Mucosa of rectum (tissue), 2 donors: ENCODE results near the gene TRPM5.

Source experiments
- H3K27ac ChIP-seq, 2 donors: one replicate each; pipeline ENCODE4 v1.7.0; 2013; ENCODE audit warnings: inconsistent platforms in 2 of 2, low read depth in 2 of 2, low read length in 2 of 2
- H3K27me3 ChIP-seq, 2 donors: one replicate each; pipeline ENCODE4 v1.7.0; 2013; ENCODE audit warnings: low read length in 2 of 2; ENCODE audit not compliant: control insufficient read depth in 2 of 2, insufficient read depth in 2 of 2
- H3K36me3 ChIP-seq, 2 donors: one replicate each; pipeline ENCODE4 v1.7.0; 2013; ENCODE audit warnings: low read length in 2 of 2; ENCODE audit not compliant: control insufficient read depth in 2 of 2, insufficient read depth in 2 of 2
- H3K4me1 ChIP-seq, 2 donors: one replicate each; pipeline ENCODE4 v1.7.0; 2013; ENCODE audit warnings: low read length in 2 of 2, mild to moderate bottlenecking in 1 of 2; ENCODE audit not compliant: control insufficient read depth in 2 of 2, insufficient read depth in 2 of 2
- H3K4me3 ChIP-seq, 2 donors: one replicate each; pipeline ENCODE4 v1.7.0; 2013; ENCODE audit warnings: low read length in 2 of 2
- H3K9ac ChIP-seq, 2 donors: one replicate each; pipeline ENCODE4 v1.7.0; 2013; ENCODE audit warnings: low read length in 2 of 2, low read depth in 1 of 2, mild to moderate bottlenecking in 1 of 2
- H3K9me3 ChIP-seq, 2 donors: one replicate each; pipeline ENCODE4 v1.7.0; 2013; ENCODE audit warnings: low read length in 2 of 2; ENCODE audit not compliant: control insufficient read depth in 2 of 2
- donor health status: healthy.
- donor health status: Normal muscosa, but diverticular disease.

The TRPM5 gene

DNA sequence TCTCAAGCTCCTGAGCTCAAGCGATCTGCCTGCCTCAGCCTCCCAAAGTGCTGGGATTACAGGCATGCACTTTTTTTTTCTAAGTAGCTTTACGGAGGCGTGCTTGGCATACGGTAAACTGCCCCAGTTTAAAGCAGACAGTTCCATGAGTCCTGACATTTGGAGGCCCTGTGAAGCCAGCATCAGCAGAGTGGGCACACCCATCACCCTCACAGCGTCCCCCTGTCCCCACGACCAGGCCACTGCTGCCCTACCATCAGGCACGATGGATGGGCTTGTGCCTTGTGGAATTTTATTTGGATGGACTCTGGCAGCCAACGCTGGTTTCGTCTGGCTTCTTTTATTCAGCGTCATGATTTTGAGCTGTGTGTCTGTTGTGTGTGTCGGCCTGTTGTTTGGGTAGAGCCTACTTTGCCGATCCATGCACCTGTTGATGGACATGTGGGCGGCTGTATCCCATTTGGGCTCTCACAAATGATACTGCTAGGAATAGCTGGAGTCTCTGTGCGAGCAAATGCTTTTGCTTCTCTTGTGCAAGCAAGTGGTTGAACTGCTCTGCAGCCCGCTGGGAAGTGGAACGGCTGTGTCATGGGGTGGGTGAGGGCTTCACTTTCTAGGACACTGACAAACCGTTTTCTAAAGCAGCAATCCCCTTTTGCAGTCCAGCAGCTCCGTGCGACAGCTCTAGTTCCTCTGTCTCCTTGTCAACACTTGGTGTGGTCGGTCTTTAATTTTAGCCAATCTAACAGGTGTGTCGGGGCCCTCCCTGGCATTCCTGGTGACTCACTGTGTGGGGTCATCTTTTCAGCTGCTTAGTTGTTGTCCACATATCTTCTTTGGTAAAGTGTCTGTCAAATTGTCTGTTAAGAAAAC, 24.3 kb upstream of the TRPM5 start:
- no peaks in the 10 kb centered on the region for H3K27me3 ChIP-seq
- no peak overlapping the region for H3K27ac ChIP-seq
- H3K4me3 ChIP-seq = no peak overlapping the region
- peaks cover 17 to 22% of the 10 kb centered on the region in 2 donors for H3K4me1 ChIP-seq
- H3K36me3 ChIP-seq = no peaks in the 10 kb centered on the region
- no peak overlapping the region for H3K9ac ChIP-seq
- H3K9me3 ChIP-seq = no peaks in the 10 kb centered on the region

DNA sequence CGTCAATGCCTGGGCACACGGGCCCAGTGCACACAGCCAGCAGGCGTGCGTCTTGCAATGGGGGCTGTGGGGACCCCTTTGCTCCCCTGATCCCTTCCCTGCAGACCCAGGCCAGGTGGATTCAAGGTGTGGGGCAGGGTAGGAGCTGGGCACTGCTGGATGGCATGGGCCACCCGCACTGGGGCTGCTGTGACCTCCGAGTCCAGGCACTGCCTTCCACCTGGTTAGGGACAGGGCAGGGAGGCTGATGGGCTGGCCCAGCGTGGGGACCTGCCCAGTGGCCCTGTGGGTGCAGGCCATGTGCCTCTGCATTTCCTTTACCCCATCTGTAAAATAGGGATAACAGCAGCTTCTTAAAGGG, 23.4 kb upstream of the TRPM5 start:
- Histone ChIP-seq H3K9me3 (no peaks in the 10 kb centered on the region), H3K27me3 (no peaks in the 10 kb centered on the region), H3K4me1 (peaks cover 25 to 29% of the 10 kb centered on the region in 2 donors), H3K27ac (no peak overlapping the region), H3K4me3 (no peak overlapping the region), H3K36me3 (no peaks in the 10 kb centered on the region), H3K9ac (no peak overlapping the region)

DNA sequence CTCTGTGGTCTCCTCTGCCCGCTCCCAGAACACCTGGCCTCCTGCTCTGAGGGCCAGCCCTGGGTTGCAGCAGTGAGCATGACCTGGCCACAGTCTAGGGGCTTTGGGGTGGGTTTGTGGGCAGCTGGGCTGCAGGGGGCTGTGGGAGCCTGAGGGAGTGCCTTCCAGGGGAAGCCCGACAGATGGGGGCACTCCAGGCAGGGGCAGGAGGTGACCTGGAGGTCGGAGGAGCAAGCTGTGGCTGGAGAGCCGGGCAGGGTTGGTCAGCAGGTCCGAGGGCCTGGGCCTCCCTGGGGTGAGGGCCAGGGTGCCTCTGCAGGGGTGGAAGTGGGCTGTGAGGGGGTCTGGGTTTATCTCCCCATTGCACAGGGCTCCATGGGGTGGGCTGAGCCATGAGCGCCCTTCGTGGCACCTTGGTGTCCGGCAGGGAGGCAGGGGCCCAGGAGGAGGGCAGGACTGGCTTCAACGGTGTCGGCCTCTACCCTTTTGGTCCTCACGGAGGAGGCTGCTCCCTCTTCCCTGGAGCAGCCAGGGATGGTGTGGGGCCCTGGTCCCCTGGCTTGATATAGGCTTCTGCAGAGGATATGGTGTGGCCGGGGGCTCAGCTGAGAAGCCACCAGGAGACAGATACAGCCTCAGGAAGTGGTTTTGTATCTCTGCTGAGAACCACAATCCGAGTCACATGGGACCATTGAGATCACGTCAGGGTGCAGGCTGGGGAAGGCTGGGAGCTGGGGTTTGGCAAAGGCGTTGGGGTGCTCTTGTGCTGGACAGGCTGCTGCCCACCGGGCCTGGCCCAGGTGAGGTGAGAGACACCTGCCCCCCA, 22.8 kb upstream of the TRPM5 start:
- Histone ChIP-seq H3K4me3 (no peak overlapping the region), H3K4me1 (peaks cover 29 to 30% of the 10 kb centered on the region in 2 donors), H3K27ac (no peak overlapping the region), H3K9me3 (no peaks in the 10 kb centered on the region), H3K36me3 (no peaks in the 10 kb centered on the region), H3K27me3 (no peaks in the 10 kb centered on the region), H3K9ac (no peak overlapping the region)

DNA sequence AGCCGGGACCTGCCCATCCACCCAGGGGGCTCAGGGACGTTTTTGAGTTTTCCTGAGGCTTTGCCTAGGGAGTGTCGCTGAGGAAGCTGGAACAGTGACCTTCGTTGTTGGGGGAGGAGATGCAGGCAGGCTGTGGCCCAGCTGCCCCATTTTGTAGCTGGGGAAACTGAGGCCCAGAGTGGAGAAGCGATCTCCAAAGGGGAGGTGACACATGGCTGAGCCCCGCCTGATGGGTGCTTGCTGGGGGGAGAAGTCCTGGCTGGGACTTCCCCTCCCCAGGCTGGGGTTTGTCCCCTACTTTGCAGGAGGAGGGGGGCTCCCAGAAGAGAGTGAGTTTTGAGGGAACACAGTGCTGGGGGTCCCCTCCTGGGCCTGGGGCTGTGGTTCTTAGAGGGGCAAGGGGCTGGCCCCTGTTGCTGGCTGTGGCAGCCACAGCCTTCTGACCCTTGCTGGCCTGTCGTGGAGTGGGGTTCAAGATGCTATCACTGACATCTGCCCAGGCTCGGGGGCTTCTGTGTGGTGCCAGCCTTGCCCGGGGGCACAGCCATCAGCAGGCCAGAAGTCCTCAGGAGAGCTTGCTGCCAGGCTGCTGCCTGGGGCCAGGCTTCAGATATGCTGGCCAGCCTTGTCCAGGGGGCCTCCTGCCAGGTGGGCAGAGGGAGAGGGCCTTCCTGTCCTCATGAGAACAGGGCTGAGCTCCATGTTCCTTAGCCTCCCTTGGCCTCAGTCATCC, 21.9 kb upstream of the TRPM5 start:
- Histone ChIP-seq H3K27ac (no peak overlapping the region), H3K36me3 (no peaks in the 10 kb centered on the region), H3K9me3 (no peaks in the 10 kb centered on the region), H3K4me1 (peaks cover 29 to 30% of the 10 kb centered on the region in 2 donors), H3K27me3 (no peaks in the 10 kb centered on the region), H3K4me3 (no peak overlapping the region), H3K9ac (no peak overlapping the region)

DNA sequence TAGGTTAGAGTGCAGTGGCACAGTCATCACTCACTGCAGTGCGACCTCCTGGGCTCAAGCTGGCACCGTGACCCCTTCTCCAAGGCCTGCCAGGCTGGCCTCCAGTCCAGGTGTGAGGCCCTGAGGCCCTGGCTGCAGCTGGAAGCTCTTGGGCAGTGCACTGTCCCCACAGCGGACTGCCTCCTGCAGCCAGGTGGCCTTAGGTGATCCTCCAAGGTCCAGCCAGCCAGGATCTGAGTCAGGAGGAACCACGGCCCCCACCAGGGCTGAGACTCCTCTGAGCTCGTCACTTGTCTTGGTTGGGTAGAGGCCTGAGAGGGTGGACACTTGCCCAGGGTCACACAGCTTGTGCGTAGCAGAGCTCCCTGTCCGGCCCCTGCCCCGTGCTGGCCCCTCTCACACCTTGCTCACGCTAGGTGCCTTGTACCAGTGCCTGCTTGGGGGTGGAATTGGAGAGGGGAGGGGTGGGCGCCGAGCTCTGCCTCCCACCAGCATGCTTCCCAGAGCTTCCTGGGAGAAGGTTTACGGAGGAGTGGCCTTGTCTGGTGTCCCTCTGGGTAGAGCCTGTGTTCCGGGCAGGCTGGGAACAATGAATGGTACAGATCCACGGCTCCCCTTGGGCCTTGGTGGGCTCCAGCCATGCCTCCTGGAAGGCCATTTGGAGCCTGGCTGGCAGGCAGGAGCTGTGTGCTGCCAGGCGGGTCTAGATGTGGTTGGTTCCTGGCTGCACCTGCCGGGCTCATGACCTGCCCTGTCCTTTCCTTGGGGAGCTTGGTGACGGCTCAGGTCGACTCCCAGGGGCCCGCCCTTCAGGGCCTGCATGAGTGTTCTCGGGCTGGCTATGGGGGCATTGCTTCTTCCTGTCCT, 21.1 kb upstream of the TRPM5 start:
- H3K4me1 ChIP-seq = peaks cover 30 to 32% of the 10 kb centered on the region in 2 donors
- no peak overlapping the region for H3K9ac ChIP-seq
- no peaks in the 10 kb centered on the region for H3K27me3 ChIP-seq
- no peaks in the 10 kb centered on the region for H3K9me3 ChIP-seq
- H3K4me3 ChIP-seq = no peak overlapping the region
- H3K27ac ChIP-seq = no peak overlapping the region
- H3K36me3 ChIP-seq = no peaks in the 10 kb centered on the region

DNA sequence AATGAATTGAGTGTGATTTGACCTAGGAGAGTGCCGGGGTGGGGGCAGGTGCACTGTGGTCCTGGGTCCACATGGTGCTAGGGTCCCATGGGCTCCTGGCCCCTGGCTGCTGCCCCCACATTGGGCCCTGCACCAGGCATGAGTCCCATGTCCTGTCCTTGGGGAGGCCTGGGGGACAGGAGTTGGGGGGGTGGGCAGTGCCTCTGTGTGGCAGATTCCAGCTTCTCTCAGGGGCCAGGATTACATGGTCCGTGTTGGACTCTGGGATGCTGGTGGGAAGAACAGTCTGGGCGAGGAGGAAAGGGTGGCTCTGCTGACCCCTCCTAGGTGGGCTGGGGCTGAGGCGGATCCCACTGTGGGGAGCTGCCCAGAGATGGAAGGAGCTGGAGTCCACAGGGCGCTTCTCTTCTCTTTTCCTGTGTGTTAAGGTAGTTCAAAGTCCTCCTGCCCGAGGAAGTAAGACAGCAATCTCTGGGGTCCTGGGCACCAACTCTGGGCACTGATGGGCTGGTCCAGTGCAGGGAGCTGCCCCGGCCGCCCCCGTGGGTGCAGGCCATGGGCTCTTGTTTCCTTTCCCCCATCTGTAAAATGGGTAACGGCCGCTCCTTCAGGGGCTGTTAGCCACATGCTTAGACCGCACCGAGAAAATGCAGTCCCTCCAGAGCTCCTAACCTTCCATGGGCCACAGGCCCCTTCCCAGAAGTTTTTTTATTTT, 20.3 kb upstream of the TRPM5 start:
- Histone ChIP-seq H3K27ac (no peak overlapping the region), H3K27me3 (no peaks in the 10 kb centered on the region), H3K4me1 (peaks cover 32 to 34% of the 10 kb centered on the region in 2 donors), H3K9me3 (no peaks in the 10 kb centered on the region), H3K4me3 (no peak overlapping the region), H3K9ac (no peak overlapping the region), H3K36me3 (no peaks in the 10 kb centered on the region)

DNA sequence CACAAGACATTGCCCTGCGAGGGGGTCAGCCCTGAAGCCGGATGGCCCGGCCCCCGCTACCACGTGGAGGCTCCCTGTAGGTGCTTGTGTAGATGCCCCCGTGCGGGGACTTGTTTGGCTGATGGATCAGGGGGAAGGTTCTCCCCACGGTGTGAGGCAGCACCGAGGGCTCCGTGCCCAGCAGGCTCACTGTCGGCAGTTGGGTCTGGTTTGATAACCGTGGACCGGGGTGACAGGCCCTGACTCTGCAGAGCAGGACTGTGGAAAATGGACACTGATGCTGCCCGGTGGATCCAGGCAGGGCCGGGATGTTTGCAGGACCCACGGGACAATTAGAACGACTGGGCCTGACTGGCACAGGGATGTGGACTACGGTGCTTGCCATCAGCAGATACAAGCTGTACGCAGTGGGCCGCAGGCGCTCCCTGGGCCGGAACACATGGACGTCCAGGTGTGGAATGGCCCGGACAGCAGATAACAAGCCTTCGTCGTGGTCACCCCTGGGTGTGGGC, 19.5 kb upstream of the TRPM5 start:
- no peaks in the 10 kb centered on the region for H3K9me3 ChIP-seq
- no peaks in the 10 kb centered on the region for H3K27me3 ChIP-seq
- H3K4me1 ChIP-seq = peaks cover 37 to 39% of the 10 kb centered on the region in 2 donors
- no peak overlapping the region for H3K27ac ChIP-seq
- peak overlapping the region; percentile 32 to 36 for H3K9ac ChIP-seq
- peak overlapping the region in 1 of 2 donors; percentile 10 for H3K4me3 ChIP-seq
- H3K36me3 ChIP-seq = no peaks in the 10 kb centered on the region

DNA sequence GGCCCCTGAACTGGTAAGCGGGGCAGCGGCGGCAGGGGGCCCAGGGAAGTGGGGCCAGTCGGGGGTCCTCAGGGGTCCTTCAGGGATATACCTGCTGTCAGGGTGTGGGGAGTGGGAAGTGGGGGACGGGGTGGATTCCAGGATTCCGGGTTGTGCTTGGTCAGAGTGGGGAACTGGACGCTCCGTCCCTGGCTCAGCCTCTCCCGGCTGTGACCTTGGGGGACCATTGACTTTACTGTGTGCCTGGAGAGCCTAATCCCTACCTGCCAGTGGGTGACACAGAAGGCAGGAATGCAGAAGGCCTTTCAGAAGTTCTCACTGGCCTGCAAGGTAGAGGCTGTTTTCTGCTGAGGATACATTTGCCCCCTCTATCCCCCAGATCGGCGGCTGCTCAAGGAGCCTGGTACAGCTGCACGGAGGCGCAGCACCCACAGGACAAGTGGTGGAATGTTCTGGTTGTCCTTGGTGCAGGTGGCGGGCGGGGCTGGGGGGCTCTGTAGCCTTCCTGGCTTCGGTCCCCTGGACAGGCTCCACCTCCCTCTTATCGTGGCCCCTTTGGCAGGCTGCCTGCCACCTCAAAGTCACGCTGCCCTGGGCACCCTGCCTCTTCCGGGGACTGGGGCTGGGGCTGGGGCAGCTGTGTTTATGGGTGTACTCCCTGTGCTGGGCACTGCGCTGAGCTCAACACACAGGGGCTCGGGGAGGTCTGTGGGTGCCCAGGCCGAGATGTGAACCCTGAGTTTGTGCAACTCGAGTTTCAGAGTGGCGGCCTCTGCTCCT, 18.9 kb upstream of the TRPM5 start:
- Histone ChIP-seq H3K27ac (peak overlapping the region in 1 of 2 donors; percentile 19), H3K4me1 (peaks cover 37 to 40% of the 10 kb centered on the region in 2 donors), H3K9me3 (no peaks in the 10 kb centered on the region), H3K27me3 (no peaks in the 10 kb centered on the region), H3K4me3 (peak overlapping the region in 1 of 2 donors; percentile 48), H3K36me3 (no peaks in the 10 kb centered on the region), H3K9ac (peak overlapping the region in 1 of 2 donors; percentile 55)
